Measurements from ENCODE around the gene DNAJC18.

Gene DNAJC18

DNA sequence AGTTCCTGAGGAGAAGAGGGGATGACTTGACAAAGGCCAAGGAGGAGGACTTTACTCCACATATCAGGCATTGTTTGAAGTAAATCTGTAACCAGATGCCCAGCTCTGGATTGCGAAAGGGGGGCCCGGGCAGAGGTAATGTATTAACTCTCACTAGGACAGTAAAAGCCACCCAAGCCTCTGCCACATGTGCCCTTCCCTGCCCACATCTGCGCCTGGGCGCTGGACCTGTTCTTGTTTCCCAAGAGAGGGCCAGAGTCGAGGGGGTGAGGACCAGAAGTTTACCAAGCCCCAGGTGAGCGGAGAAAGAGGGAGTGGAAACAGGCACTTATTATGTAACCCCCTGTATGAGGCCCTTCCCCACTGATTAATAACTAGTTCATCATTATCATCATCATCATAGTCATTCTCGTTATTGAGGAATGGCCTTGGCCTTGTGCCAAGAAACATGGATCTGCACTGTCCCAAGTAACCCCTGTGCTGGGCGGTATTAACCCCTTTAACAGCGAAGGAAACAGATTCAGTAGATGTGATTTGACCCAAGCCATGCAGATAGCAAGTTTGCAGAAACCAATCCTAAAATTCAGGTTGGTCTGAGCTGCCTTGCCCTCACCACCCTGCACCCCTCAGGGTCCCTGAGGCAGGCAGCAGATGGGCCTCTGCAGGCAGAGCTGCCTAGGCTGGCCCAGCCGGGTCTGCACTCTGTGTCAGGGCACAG is 55.9 kb downstream of the DNAJC18 start, which contains the start of gene SLC23A1 (continued):
- TF ChIP-seq ZNF184 (tag by site-specific recombination; IDR thresholded peaks at IDR 0.05) (no peak; the same call in 1 of the 2 replicates), ZNF335 (tag by site-specific recombination; conservative IDR thresholded peaks at IDR 0.05) (peak; percentile 34), WT1 (tag by site-specific recombination; IDR thresholded peaks at IDR 0.05) (no peak), ZNF324 (tag by site-specific recombination; IDR thresholded peaks at IDR 0.05) (no peak), ZNF266 (tag by site-specific recombination; IDR thresholded peaks at IDR 0.05; ENCODE audit: low read depth) (no peak), ZNF843 (tag by site-specific recombination; IDR thresholded peaks at IDR 0.05) (no peak), ZNF521 (tag by site-specific recombination; IDR thresholded peaks at IDR 0.05) (no peak), ZNF660 (tag by site-specific recombination; IDR thresholded peaks at IDR 0.05) (no peak), YY2 (tag by site-specific recombination; IDR thresholded peaks at IDR 0.05) (no peak), BCL6B (tag by site-specific recombination; IDR thresholded peaks at IDR 0.05) (no peak), ZNF214 (tag by site-specific recombination; IDR thresholded peaks at IDR 0.05; ENCODE audit: borderline replicate concordance) (no peak), ZBTB20 (tag by site-specific recombination; IDR thresholded peaks at IDR 0.05) (peak; percentile 40; the same call in 1 of the 2 replicates), ZNF624 (tag by site-specific recombination; IDR thresholded peaks at IDR 0.05) (no peak), ZNF112 (tag by site-specific recombination; IDR thresholded peaks at IDR 0.05) (0 out of 2 replicates have a peak, but pooled peaks have one; percentile 52), ZNF501 (tag by site-specific recombination; IDR thresholded peaks at IDR 0.05) (no peak), MYNN (tag by site-specific recombination; IDR thresholded peaks at IDR 0.05; ENCODE audit: borderline replicate concordance) (no peak)
- TF ChIP-seq, protein P1, sequence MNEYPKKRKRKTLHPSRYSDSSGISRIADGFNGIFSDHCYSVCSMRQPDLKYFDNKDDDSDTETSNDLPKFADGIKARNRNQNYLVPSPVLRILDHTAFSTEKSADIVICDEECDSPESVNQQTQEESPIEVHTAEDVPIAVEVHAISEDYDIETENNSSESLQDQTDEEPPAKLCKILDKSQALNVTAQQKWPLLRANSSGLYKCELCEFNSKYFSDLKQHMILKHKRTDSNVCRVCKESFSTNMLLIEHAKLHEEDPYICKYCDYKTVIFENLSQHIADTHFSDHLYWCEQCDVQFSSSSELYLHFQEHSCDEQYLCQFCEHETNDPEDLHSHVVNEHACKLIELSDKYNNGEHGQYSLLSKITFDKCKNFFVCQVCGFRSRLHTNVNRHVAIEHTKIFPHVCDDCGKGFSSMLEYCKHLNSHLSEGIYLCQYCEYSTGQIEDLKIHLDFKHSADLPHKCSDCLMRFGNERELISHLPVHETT (tag by site-specific recombination; IDR thresholded peaks at IDR 0.05) = no peak
- TF ChIP-seq, protein P2, sequence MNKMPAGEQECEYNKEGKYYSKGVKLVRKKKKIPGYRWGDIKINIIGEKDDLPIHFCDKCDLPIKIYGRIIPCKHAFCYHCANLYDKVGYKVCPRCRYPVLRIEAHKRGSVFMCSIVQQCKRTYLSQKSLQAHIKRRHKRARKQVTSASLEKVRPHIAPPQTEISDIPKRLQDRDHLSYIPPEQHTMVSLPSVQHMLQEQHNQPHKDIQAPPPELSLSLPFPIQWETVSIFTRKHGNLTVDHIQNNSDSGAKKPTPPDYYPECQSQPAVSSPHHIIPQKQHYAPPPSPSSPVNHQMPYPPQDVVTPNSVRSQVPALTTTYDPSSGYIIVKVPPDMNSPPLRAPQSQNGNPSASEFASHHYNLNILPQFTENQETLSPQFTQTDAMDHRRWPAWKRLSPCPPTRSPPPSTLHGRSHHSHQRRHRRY (tag by site-specific recombination; IDR thresholded peaks at IDR 0.05) = no peak

GRCh38 chr5:139382807-139383206 is 56.5 kb downstream of the DNAJC18 start:
- H3K4me1 ChIP-seq (ENCODE audit: control insufficient read depth, insufficient read depth, low read length) = no peaks in the 10 kb centered on the region
- TF ChIP-seq ZNF626 (tag by site-specific recombination; IDR thresholded peaks at IDR 0.05) (no peak), ZNF544 (tag by site-specific recombination; IDR thresholded peaks at IDR 0.05) (no peak), ZNF335 (tag by site-specific recombination; conservative IDR thresholded peaks at IDR 0.05) (no peak), ZNF701 (tag by site-specific recombination; IDR thresholded peaks at IDR 0.05) (no peak), ZNF354C (tag by site-specific recombination; IDR thresholded peaks at IDR 0.05; ENCODE audit: borderline replicate concordance, low read depth) (no peak)
- TF ChIP-seq, protein P3, sequence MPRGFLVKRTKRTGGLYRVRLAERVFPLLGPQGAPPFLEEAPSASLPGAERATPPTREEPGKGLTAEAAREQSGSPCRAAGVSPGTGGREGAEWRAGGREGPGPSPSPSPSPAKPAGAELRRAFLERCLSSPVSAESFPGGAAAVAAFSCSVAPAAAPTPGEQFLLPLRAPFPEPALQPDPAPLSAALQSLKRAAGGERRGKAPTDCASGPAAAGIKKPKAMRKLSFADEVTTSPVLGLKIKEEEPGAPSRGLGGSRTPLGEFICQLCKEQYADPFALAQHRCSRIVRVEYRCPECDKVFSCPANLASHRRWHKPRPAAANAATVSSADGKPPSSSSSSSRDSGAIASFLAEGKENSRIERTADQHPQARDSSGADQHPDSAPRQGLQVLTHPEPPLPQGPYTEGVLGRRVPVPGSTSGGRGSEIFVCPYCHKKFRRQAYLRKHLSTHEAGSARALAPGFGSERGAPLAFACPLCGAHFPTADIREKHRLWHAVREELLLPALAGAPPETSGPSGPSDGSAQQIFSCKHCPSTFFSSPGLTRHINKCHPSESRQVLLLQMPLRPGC (tag by site-specific recombination; IDR thresholded peaks at IDR 0.05) = no peak
- POLR2A ChIA-PET = interaction anchor here (0.7 kb wide), 1 partner anchor 33 kb away, joined by 5 read pairs; no protein-coding TSS in a partner anchor
- H3K36me3 ChIP-seq (ENCODE audit: control insufficient read depth in 2 of 2, insufficient read depth in 1 of 2, low read length in 2 of 2) = no peaks in the 10 kb centered on the region
- no peak overlapping the region for H3K4me3 ChIP-seq (ENCODE audit: low read depth, low read length)
- no peaks in the 10 kb centered on the region for H3K9me3 ChIP-seq (ENCODE audit: control insufficient read depth, insufficient read depth, low read depth, low read length)
- no peak overlapping the region for H3K27ac ChIP-seq (ENCODE audit: extremely low read depth, low read depth, low read length)
- CTCF ChIA-PET = interaction anchor here (1.0 kb wide), 1 partner anchor 17 kb away, joined by 3 read pairs; no protein-coding TSS in a partner anchor

Measured in HEK293 (cell line).